Activated T-helper 1 cell treated with anti-CD3 and anti-CD28 coated beads, Interleukin-12 subunit alpha, Interleukin-12 subunit beta, Interleukin-2, Interleukin-4 antibody, amounts not matched to agents 30 ng/mL and 10 ng/mL and 1 ng/mL, durations not matched to agents 14 hours and 24 hours and 36 hours (primary cell): Measurements from ENCODE around the gene FUNDC2. TPM values are rescaled to one million over a fixed set of nuclear protein-coding genes. Genes with fewer than 3 reads are reported as not detected.
"Not testable (repeated sequence)": the region's sequence is repeated elsewhere in the genome, so short reads cannot be mapped to it uniquely, and the experiment has no call there.

Experiments used
- DNase-seq: peaks from one replicate; pipeline ENCODE4 v3.0.0; 2021; ENCODE audit warnings: low spot score
- H3K27ac Mint-ChIP-seq: one replicate; pipeline ENCODE4 v1.8.0; 2021; ENCODE audit warnings: mild to moderate bottlenecking, mixed read lengths
- H3K27me3 Mint-ChIP-seq: one replicate; pipeline ENCODE4 v1.8.0; 2022; ENCODE audit warnings: mild to moderate bottlenecking, moderate library complexity, mixed read lengths; ENCODE audit not compliant: insufficient read depth
- H3K36me3 Mint-ChIP-seq: one replicate; pipeline ENCODE4 v1.8.0; 2021; ENCODE audit warnings: low read depth, mixed read lengths
- H3K4me1 Mint-ChIP-seq: one replicate; pipeline ENCODE4 v1.8.0; 2021; ENCODE audit warnings: low read depth, mixed read lengths
- H3K4me3 Mint-ChIP-seq: one replicate; pipeline ENCODE4 v1.8.0; 2021; ENCODE audit warnings: mild to moderate bottlenecking, moderate library complexity, mixed read lengths
- H3K9me3 Mint-ChIP-seq: one replicate; pipeline ENCODE4 v1.8.0; 2021; ENCODE audit warnings: mixed read lengths
- intact Hi-C: fragments of 100-400 bp; cut with micrococcal nuclease; formaldehyde crosslinking; loops from one replicate; pipeline ENCODE4 v1.15.1; 2024
- total RNA-seq: library from RNA; stranded (reverse); gene quantifications from 2 replicates; pipeline ENCODE4 v1.2.3, GENCODE V29; 2022

The FUNDC2 gene
- total RNA-seq, 1 donor from 2014 or later, result 74.1 TPM

DNA sequence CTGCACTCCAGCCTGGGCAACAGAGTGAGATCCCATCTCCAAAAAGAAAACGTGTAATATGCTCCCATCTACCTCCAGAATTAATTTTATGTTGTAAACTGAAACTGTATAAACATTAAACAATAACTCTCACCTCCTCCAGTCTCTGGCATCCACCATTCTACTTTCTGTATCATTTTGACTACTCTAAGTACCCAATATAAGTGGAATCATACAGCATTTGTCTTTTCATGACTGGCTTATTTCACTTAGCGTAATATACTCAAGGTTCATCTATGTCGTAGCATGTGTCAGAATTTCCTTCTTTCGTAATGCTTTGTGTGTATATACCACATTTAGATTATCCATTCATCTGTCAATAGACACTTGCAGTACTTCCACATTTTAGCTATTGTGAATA lies 24.8 kb upstream of the FUNDC2 start:
- no peak overlapping the region for H3K27ac Mint-ChIP-seq
- DNase-seq, result no peak
- peaks cover 5% of the 10 kb centered on the region for H3K9me3 Mint-ChIP-seq
- H3K4me1 Mint-ChIP-seq, result no peaks in the 10 kb centered on the region
- H3K4me3 Mint-ChIP-seq, result no peak overlapping the region
- H3K36me3 Mint-ChIP-seq, result no peaks in the 10 kb centered on the region
- intact Hi-C loops, result no loop called here
- peaks cover 7% of the 10 kb centered on the region for H3K27me3 Mint-ChIP-seq

DNA sequence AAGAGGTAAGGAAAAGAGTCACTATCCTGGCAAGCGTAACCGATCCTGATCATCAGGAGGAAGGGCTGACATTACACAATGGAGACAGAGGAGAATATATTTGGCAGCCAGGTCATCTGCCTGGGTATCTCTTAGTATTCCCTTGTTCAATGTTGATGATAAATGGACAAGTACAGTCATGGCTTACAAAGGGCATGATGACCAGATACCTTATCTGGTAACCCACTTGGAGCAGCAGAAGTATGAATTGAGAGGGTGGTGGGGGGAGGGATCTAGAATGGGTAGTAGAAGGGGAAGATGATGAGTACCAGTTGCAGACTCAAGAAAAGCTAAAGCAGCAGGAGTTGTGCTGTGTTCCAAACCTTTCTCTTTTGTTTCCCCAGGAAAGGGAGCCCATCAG lies 21.5 kb upstream of the FUNDC2 start:
- Mint-ChIP-seq H3K27me3 (peaks cover 7% of the 10 kb centered on the region), H3K27ac (no peak overlapping the region), H3K4me3 (no peak overlapping the region), H3K9me3 (peaks cover 5% of the 10 kb centered on the region), H3K4me1 (no peaks in the 10 kb centered on the region), H3K36me3 (no peaks in the 10 kb centered on the region)
- no peak for DNase-seq
- intact Hi-C loops, result no loop called here

DNA sequence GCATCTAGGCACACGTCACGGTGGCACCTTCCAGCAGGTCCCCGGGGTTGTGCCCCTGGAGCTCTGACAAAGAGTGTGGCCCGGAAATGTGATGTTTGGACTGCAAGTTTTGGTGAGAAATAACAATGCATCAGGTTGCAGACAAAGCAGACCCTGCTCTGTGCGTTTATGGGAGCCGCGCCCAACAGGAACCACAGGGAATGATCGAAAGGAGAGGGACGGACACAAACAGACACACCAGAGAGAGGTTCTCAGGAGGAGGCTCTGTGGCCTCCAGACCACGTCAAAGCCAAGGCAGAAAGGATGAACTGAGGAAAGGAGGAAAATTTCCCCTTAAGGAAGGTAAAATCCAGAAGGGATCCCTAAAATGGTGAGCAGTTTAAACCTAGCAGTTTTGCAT lies 20.3 kb upstream of the FUNDC2 start:
- intact Hi-C loops, DNase-seq, H3K27ac Mint-ChIP-seq, H3K27me3 Mint-ChIP-seq, H3K36me3 Mint-ChIP-seq, H3K4me1 Mint-ChIP-seq, H3K9me3 Mint-ChIP-seq, H3K4me3 Mint-ChIP-seq: not testable (repeated sequence)

DNA sequence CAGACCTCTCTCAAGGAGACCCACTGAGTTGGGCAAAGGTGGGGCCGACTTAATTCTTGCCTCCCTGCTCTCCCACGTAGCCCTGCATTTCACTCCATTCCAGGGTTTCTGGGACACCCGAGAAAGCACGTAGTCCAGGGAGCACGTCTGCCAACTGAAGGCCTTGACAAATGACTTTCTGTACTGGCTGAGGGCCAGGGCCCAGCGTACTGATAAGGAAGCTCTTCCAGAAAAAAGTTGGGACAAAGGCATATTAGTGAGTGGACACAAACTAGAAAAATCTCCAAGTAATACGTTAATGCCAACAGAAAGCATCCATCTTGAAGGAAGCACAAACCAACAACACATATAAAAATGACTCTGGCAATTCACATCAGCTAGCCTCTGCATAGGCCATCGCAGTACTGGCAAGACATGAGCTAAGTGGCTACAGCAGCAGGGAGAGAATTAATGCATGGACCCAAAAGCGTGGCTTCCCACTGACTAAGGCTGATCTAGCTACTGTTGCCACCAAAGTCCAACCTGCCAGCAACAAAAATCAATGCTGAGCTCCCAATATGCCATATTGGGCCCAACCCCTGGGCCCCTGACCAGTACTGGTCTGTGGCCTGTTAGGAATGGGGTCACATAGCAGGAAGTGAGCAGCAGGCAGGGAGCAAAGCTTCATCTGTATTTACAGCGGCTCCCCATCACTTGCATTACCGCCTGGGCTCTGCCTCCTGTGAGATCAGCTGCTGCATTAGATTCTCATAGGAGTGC lies 19.6 kb upstream of the FUNDC2 start:
- H3K4me1 Mint-ChIP-seq, DNase-seq, intact Hi-C loops, H3K4me3 Mint-ChIP-seq, H3K27ac Mint-ChIP-seq, H3K27me3 Mint-ChIP-seq, H3K36me3 Mint-ChIP-seq, H3K9me3 Mint-ChIP-seq: not testable (repeated sequence)

DNA sequence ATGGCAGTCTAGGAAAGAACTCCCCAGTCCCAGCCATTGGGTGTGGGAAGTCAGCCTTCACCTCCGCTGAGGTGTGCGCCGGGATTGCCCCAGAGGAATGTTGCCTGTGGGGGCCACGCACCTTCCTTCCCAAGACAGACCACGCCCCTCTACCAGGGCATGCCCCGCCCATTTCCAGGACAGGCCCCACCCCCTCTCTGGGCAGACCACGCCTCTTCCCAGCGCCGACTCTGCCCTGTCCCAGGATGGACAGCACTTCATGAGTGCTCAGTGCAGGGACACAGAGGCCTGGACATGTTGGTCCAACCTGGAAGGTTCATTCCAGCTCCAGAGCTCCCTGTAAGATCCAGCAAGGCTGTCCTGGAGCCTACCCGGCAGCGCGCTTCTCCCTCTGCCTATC lies 18.1 kb upstream of the FUNDC2 start:
- H3K27me3 Mint-ChIP-seq, H3K4me3 Mint-ChIP-seq, H3K27ac Mint-ChIP-seq, H3K4me1 Mint-ChIP-seq, intact Hi-C loops, DNase-seq, H3K36me3 Mint-ChIP-seq, H3K9me3 Mint-ChIP-seq: not testable (repeated sequence)

DNA sequence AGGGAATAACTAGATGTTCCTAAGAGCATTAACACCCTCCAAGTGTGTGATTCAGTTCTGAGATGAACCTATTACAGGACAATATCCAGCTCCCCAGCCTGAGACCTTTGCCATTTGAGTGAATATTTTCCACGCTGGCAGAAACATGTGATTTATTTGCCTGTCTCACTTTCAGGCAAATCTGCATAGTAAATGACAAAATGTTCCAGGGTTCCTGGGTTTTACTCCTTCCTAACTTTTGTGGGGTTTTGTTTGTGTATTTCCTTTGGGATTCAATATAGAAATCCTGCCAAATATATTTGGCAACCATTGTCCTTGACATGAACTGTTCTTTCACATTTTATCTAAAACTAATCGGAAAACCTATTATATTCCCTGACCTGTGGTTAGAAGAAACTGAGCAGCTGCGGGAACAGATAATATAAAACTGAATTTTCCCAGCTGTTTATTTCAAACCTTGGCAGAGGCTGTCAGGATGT lies 16.6 kb upstream of the FUNDC2 start:
- Mint-ChIP-seq H3K27me3 (no peaks in the 10 kb centered on the region), H3K27ac (no peak overlapping the region), H3K9me3 (no peaks in the 10 kb centered on the region), H3K4me3 (no peak overlapping the region), H3K4me1 (no peaks in the 10 kb centered on the region), H3K36me3 (no peaks in the 10 kb centered on the region)
- no peak for DNase-seq
- intact Hi-C loops, result no loop called here

DNA sequence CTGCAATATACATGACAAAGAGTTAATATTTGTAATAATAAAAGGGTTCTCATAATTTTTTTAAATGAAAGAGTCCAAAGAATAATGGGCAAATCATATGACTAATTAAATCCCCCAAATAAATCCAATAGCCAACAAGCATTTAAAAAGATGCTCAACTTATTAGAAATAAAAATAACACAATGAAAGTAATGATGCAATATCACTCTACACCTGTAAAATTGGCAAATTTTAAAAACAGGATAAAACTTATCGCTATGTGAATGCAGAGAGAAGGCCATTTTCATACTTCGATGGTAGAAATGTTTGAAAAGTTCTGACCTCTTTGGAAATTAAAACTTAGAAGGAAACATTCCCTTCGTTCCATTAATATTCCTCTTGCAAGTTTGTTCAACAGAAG lies 6.1 kb upstream of the FUNDC2 start:
- H3K9me3 Mint-ChIP-seq, result no peaks in the 10 kb centered on the region
- no peaks in the 10 kb centered on the region for H3K36me3 Mint-ChIP-seq
- intact Hi-C loops, result no loop called here
- H3K4me1 Mint-ChIP-seq, result no peaks in the 10 kb centered on the region
- DNase-seq, result no peak
- no peak overlapping the region for H3K4me3 Mint-ChIP-seq
- H3K27ac Mint-ChIP-seq, result no peak overlapping the region
- peaks cover 22% of the 10 kb centered on the region for H3K27me3 Mint-ChIP-seq

DNA sequence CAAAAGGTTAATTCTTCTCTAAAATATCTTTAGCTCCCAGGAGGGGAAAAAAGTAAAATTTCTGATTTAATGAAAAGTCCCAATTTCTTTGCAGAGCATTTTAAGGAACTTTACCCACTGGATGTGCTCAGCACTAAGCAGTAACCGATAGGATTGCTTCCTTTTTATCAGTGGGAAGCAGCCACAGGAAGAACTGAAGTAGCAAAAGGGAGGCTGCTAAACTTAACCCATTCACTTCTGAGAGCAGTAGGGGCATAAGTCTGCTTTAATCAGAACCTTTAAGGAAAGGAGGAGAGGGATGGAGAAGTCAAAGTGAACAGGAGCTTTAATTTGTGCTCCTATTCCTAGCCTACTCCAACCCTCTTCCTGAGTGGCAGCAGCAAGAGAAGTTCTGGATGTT lies 4.1 kb upstream of the FUNDC2 start, which contains the start of gene F8:
Gene F8, minus strand, starts transcription at position 139 of the 400 bp plus-strand sequence. CDS start 171 bp downstream, outside the sequence.
- intact Hi-C loops, result no loop called here
- no peaks in the 10 kb centered on the region for H3K9me3 Mint-ChIP-seq
- no peak within 1 kb of the TSS for H3K27ac Mint-ChIP-seq
- H3K4me3 Mint-ChIP-seq, result no peak within 1 kb of the TSS
- peaks cover 17% of the 10 kb centered on the region for H3K27me3 Mint-ChIP-seq
- no peak for DNase-seq
- H3K4me1 Mint-ChIP-seq, result no peaks in the 10 kb centered on the region
- no peaks in the 10 kb centered on the region for H3K36me3 Mint-ChIP-seq

DNA sequence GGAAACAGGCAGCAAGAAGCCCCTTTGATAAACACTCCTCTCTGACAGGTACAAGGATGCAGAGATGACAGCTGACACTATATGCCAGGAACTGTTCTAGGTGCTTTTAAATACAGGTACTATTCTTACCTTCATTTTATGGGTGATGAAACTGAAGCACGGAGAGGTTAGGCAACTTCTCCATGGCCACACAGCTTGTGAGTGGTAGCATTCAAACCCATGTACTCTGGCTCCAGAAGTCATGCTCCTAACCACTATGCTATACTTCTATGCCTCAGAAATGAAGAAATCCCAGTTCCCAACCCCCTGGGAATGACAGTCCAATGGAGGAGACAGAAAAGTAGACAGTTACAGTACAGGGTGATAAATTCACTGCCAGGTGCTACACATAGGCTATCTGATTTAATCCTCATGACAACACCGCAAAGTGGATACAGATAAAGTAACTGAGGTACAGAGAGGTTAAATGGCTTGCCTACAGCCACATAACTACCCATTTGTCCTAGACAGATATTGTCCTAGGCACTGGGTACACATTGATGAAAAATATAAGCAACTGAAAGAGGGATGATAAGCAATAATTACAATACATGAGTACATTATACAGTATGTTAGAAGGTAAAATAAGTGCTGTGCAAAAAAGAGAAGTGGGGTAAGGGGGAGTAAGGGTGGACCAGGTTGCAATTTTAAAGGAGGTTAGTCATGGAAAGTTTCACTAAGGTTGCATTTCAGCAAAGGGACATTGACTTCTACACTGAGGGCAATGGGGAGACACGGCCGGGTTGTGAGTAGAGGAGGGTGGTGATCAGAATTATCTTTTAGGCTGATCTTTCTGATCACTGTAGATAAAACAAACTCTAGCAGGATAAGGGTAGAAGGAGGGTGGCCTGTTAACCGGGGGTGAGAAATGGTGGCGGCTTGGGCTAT lies 2.5 kb upstream of the FUNDC2 start:
- Mint-ChIP-seq H3K36me3 (no peaks in the 10 kb centered on the region), H3K4me1 (peaks cover 15% of the 10 kb centered on the region), H3K27me3 (peaks cover 13% of the 10 kb centered on the region), H3K27ac (no peak overlapping the region), H3K4me3 (no peak overlapping the region), H3K9me3 (no peaks in the 10 kb centered on the region)
- intact Hi-C loops, result no loop called here
- DNase-seq, result no peak

DNA sequence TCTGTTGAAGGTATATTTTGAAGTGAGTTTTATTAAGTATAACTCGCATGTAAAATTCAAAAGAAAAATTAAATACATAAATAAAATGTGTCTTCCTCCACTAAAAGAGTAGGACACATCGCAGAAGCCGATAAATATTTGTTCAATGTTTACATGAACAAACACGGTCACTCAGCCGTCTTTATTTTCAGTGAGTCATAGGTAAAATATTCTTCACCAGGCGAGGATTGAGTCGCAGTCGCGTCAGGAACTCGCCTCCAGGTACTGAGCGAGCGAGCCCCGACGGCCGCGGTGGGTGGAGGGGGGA lies 271 bp upstream of the FUNDC2 start:
- H3K4me1 Mint-ChIP-seq, result peaks cover 21% of the 10 kb centered on the region
- H3K27me3 Mint-ChIP-seq, result peaks cover 10% of the 10 kb centered on the region
- peak overlapping the region; percentile 76 for H3K4me3 Mint-ChIP-seq
- no peaks in the 10 kb centered on the region for H3K9me3 Mint-ChIP-seq
- DNase-seq, result no peak
- peak overlapping the region; percentile 84 for H3K27ac Mint-ChIP-seq
- no peaks in the 10 kb centered on the region for H3K36me3 Mint-ChIP-seq
- intact Hi-C loops, result loop anchor here (1.0 to 5.0 kb wide), 6 partner anchors 46 to 929 kb away; partner anchors contain the start of genes MECP2, VAMP7 and VBP1

DNA sequence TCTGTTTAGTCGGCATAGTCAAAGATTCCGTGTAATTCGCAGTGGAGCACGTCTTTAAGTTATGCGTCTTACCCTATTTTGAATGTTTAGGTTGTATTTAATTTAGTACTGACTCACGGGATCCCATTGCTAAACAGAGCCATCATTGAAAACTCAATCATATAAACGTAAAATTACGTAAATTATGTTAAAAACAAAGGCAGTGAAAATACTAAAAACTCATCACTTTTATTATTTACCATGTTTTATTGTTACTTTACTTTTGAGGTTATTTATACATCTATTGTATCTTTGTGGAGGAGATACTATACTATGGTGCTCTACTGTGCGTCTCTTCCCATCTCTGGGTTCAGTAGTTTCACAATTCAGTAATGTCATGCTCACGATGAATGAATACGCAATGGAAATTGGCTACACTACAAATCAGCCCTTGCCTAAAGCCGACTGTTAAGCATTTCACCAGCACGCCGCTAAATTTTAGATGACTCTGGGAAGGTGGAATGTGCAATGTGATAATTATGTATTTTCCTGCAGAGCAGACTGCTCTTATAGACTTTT lies 944 bp downstream of the FUNDC2 start:
- Mint-ChIP-seq H3K27ac (peak overlapping the region; percentile 93), H3K36me3 (no peaks in the 10 kb centered on the region), H3K27me3 (peaks cover 3% of the 10 kb centered on the region), H3K9me3 (no peaks in the 10 kb centered on the region), H3K4me3 (peak overlapping the region; percentile 89), H3K4me1 (peaks cover 21% of the 10 kb centered on the region)
- peak; percentile 6 for DNase-seq
- intact Hi-C loops, result loop anchor here (1.0 to 5.0 kb wide), 7 partner anchors 30 to 930 kb away; partner anchors contain the start of genes BRCC3, CMC4, MECP2 and MTCP1

DNA sequence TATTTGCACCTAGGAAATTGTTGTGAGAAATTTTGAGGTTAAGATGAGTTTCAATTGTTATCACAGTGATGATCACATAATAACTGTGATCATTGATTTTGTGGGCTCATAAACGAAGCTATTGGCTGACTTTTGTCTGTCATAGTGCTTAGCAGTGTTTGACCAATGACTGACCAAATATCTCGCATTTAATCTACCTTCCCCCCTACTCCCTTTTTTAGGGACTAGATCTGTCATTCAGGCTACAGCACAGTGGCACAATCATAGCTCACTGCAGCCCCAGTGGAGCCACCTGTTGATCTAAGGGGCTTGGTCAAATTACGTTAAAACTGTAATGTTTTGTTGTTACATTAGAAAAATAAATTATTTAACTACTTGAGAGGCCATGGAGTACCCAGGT lies 1.5 kb downstream of the FUNDC2 start:
- Mint-ChIP-seq H3K4me1 (peaks cover 21% of the 10 kb centered on the region), H3K27me3 (peaks cover 3% of the 10 kb centered on the region), H3K27ac (peak overlapping the region; percentile 93), H3K9me3 (no peaks in the 10 kb centered on the region), H3K4me3 (peak overlapping the region; percentile 89), H3K36me3 (no peaks in the 10 kb centered on the region)
- intact Hi-C loops, result loop anchor here (5.0 kb wide), 3 partner anchors 226 to 931 kb away; partner anchors contain the start of genes MECP2 and VAMP7
- no peak for DNase-seq
